ENCODE measurements around the gene ARL5A. TPM values are rescaled to one million over a fixed set of nuclear protein-coding genes. Genes with fewer than 3 reads are reported as not detected.

ARL5A gene
- polyA plus RNA-seq, 2 of the 4 experiments (the other 2 are of a cell fraction), result 28.4 to 29.5 TPM

DNA sequence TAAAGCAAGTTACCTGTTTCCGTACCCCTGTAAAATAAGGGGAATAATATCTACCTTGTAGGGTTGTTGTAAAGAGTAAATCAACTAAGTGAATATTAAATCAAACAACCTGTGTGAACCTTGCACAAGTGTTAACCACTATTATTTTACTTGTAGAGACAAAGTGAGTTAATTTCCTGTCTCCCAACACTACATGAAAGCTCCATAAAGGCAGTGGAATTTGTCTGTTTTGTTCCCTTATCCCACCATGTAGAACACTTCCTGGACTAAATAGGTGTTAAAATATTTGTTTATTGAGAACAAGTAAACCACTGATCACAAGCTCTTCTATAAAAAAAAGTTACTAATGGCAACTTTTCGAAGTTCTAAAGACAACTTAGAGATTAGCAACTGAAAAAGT lies 3.3 kb downstream of the ARL5A start (continued):
- TF ChIP-seq, protein P1, sequence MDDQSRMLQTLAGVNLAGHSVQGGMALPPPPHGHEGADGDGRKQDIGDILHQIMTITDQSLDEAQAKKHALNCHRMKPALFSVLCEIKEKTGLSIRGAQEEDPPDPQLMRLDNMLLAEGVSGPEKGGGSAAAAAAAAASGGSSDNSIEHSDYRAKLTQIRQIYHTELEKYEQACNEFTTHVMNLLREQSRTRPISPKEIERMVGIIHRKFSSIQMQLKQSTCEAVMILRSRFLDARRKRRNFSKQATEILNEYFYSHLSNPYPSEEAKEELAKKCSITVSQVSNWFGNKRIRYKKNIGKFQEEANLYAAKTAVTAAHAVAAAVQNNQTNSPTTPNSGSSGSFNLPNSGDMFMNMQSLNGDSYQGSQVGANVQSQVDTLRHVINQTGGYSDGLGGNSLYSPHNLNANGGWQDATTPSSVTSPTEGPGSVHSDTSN (IDR thresholded peaks at IDR 0.05), result no peak
- no peak for TF ChIP-seq RFX5 (IDR thresholded peaks at IDR 0.05)
- no peak for TF ChIP-seq RARB (CRISPR knock-in tag; IDR thresholded peaks at IDR 0.05)
- TF ChIP-seq, protein P2, sequence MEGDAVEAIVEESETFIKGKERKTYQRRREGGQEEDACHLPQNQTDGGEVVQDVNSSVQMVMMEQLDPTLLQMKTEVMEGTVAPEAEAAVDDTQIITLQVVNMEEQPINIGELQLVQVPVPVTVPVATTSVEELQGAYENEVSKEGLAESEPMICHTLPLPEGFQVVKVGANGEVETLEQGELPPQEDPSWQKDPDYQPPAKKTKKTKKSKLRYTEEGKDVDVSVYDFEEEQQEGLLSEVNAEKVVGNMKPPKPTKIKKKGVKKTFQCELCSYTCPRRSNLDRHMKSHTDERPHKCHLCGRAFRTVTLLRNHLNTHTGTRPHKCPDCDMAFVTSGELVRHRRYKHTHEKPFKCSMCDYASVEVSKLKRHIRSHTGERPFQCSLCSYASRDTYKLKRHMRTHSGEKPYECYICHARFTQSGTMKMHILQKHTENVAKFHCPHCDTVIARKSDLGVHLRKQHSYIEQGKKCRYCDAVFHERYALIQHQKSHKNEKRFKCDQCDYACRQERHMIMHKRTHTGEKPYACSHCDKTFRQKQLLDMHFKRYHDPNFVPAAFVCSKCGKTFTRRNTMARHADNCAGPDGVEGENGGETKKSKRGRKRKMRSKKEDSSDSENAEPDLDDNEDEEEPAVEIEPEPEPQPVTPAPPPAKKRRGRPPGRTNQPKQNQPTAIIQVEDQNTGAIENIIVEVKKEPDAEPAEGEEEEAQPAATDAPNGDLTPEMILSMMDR (IDR thresholded peaks at IDR 0.05), result no peak
- TF ChIP-seq TP53 (CRISPR knock-in tag; IDR thresholded peaks at IDR 0.05), result no peak

DNA sequence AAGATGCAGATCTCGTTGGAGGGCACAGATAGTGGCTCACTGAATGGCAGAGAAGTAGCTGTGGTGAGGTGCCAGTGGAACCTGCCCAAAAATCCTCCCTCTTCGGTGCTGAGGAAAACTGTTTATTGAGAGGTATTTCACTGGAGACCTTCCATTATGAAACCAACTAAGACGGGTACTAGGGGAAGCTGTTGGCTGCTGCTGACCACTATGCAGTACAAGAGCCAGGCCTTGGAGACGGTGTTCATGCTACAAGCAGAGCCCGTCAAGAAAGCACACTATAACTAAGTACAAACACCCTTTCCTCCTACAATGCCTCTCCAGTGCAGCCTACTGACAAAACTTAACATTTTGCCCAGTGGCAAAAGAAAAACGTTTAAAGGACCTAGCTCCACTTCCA lies 4.6 kb downstream of the ARL5A start:
- 68% methylated on average over 6 of the region's 6 CpGs for WGBS (ENCODE audit: missing lambda C conversion rate)
- no peak for DNase-seq (ENCODE audit: low read depth in 1 of 2, low spot score in 1 of 2)
- Histone ChIP-seq H3K9me3 (no peaks in the 10 kb centered on the region), H3K4me1 (peaks cover 23% of the 10 kb centered on the region; the same call in 2 of the 3 replicates), H3K4me2 (no peak overlapping the region), H3K27ac (no peak overlapping the region), H3K4me3 (no peak overlapping the region)
- ChIA-PET CTCF (interaction anchor here (1.6 kb wide), 1 partner anchor 202 kb away, joined by 8 read pairs; no protein-coding TSS in a partner anchor), POLR2A (no interaction called here)
- TF ChIP-seq HOXB13 (CRISPR knock-in tag; IDR thresholded peaks at IDR 0.05; ENCODE audit: low read depth) (no peak), EP300 (IDR thresholded peaks at IDR 0.05) (no peak), HOXB5 (CRISPR knock-in tag; IDR thresholded peaks at IDR 0.05) (no peak), CBX8 (IDR thresholded peaks at IDR 0.05) (no peak), MYC (IDR thresholded peaks at IDR 0.05; ENCODE audit: borderline replicate concordance, low read length) (no peak), CEBPB (IDR thresholded peaks at IDR 0.05) (no peak), RAD21 (conservative IDR thresholded peaks at IDR 0.05 in 1 of 2, IDR thresholded peaks at IDR 0.05 in 1 of 2) (no peak), MAZ (IDR thresholded peaks at IDR 0.05; ENCODE audit: borderline replicate concordance, low read depth, low read length) (no peak), ZSCAN20 (CRISPR knock-in tag; IDR thresholded peaks at IDR 0.05) (no peak), RFX5 (IDR thresholded peaks at IDR 0.05) (no peak), FOXS1 (CRISPR knock-in tag; IDR thresholded peaks at IDR 0.05) (no peak), ZC3H11A (IDR thresholded peaks at IDR 0.05) (no peak), GATA3 (IDR thresholded peaks at IDR 0.05; ENCODE audit: borderline replicate concordance) (no peak), FOSL2 (IDR thresholded peaks at IDR 0.05) (no peak), FOSL2 (CRISPR knock-in tag; IDR thresholded peaks at IDR 0.05) (no peak), SMC3 (IDR thresholded peaks at IDR 0.05) (no peak), KDM1A (IDR thresholded peaks at IDR 0.05; ENCODE audit: low read depth) (no peak)
- TF ChIP-seq, protein P1 (IDR thresholded peaks at IDR 0.05), result no peak
- TF ChIP-seq, protein P2 (IDR thresholded peaks at IDR 0.05), result no peak
- TF ChIP-seq, protein P3, sequence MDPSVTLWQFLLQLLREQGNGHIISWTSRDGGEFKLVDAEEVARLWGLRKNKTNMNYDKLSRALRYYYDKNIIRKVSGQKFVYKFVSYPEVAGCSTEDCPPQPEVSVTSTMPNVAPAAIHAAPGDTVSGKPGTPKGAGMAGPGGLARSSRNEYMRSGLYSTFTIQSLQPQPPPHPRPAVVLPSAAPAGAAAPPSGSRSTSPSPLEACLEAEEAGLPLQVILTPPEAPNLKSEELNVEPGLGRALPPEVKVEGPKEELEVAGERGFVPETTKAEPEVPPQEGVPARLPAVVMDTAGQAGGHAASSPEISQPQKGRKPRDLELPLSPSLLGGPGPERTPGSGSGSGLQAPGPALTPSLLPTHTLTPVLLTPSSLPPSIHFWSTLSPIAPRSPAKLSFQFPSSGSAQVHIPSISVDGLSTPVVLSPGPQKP (IDR thresholded peaks at IDR 0.05; ENCODE audit: low read depth, low read length), result no peak
- ATAC-seq, result no peak
- no peak for FAIRE-seq

Measured in A549 (cell line).